IPS-15b (cell line): ENCODE measurements around the gene MRPL38.
A peak's percentile ranks its signal among the peaks of the same experiment; 100 is the strongest.

Source experiments
- H3K27me3 ChIP-seq: one replicate; pipeline ENCODE4 v1.6.1; 2013; ENCODE audit warnings: low read length; ENCODE audit not compliant: control insufficient read depth, insufficient read depth
- H3K36me3 ChIP-seq: one replicate; pipeline ENCODE4 v1.6.1; 2013; ENCODE audit warnings: low read length; ENCODE audit not compliant: control insufficient read depth, insufficient read depth
- H3K4me1 ChIP-seq: one replicate; pipeline ENCODE4 v1.6.1; 2013; ENCODE audit warnings: mild to moderate bottlenecking, low read length; ENCODE audit not compliant: control insufficient read depth, insufficient read depth
- H3K4me3 ChIP-seq: one replicate; pipeline ENCODE4 v1.5.1; 2013; ENCODE audit warnings: low read depth, low read length
- H3K9ac ChIP-seq: one replicate; pipeline ENCODE4 v1.6.1; 2013; ENCODE audit warnings: low read depth, mild to moderate bottlenecking, low read length
- H3K9me3 ChIP-seq: one replicate; pipeline ENCODE4 v1.6.1; 2013; ENCODE audit warnings: mild to moderate bottlenecking, low read length; ENCODE audit not compliant: control insufficient read depth, insufficient read depth

MRPL38 gene

DNA sequence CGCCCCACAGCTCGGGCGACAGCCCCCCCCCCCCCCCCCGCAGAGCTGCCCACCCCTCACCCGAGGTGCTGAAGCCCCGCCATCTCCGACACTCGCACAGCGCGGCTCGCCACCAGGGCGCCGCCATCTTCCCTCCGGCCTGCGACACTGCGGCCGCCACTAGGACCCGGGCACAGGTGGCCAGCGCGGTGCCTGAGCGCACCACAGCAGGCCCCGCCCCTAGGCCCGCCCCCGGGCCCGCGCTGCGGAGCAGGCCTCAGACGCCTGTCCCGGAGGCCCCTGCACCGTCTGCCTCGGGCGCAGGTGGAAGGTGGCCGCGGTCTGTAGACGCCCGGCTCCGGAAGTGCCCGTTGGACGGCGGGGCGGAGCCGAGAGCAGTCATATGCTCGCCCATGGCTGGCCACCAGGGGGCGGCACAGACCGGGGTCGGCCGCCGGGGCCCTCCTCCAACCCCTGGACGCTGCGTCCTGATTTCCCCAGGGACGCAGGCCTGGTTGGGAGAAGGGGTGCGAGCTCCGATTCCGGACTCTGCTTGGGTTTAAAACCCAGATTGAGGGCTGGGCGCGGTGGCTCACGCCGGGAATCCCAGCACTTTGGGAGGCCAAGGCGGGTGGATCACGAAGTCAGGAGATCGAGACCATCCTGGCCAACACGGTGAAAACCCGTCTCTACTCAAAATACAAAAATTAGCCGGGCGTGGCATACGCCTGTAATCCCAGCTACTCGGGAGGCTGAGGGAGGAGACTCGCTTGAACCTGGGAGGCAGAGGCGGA, at the start of gene MRPL38:
Gene MRPL38 (minus strand): TSS at position 136 of the 773 bp plus-strand sequence. CDS start 9 bp downstream, at position 127.
- Histone ChIP-seq H3K9me3 (no peaks in the 10 kb centered on the region), H3K36me3 (peaks cover 24% of the 10 kb centered on the region), H3K9ac (peak within 1 kb of the TSS; percentile 79), H3K4me1 (no peaks in the 10 kb centered on the region), H3K27me3 (no peaks in the 10 kb centered on the region), H3K4me3 (peak within 1 kb of the TSS; percentile 80)

DNA sequence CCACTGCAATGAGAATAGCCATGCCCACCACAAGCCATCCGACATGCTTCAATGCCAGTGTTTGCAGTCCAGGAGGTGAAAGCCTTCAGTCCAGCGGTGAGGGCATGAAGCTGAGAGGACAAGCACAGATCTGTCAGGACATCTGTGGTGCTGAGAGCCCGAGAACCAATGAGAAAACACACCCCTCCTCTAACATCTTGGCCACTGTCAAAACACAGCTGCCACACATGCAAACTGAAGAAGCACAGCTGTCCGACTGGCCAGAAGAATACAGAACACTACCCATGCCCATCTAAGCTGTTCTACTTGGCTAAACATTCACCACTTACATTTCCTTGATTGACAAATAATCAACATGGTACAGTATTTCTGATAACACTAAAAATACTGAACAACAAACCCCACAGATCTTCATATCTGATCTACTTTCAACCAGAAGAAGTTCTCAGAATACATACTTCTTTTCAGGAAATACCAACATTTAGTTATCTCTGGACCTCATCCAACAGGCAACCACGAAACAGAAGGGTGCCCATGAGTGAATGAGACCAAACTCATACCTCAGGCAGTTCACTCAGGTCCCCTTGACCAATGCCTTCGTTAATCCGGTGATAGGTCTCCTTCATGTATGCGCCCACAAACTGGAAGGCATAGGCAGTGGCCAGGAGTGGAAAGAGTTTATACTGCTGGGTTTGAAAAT, 46.3 kb upstream of the MRPL38 start:
- Histone ChIP-seq H3K4me3 (no peak overlapping the region), H3K9ac (no peak overlapping the region), H3K27me3 (no peaks in the 10 kb centered on the region), H3K9me3 (no peaks in the 10 kb centered on the region), H3K36me3 (peaks cover 34% of the 10 kb centered on the region), H3K4me1 (no peaks in the 10 kb centered on the region)

GRCh38 chr17:75950421-75950820, 45.7 kb upstream of the MRPL38 start:
- Histone ChIP-seq H3K9ac (no peak overlapping the region), H3K36me3 (peaks cover 30% of the 10 kb centered on the region), H3K27me3 (no peaks in the 10 kb centered on the region)

GRCh38 chr17:75945211-75945610, 40.5 kb upstream of the MRPL38 start:
- H3K9ac ChIP-seq: no peak overlapping the region
- H3K36me3 ChIP-seq: peaks cover 14% of the 10 kb centered on the region

More at GRCh38 chr17:75950421-75950820, 45.7 kb upstream of the MRPL38 start:
- H3K9me3 ChIP-seq: no peaks in the 10 kb centered on the region
- no peak overlapping the region for H3K4me3 ChIP-seq
- H3K4me1 ChIP-seq: no peaks in the 10 kb centered on the region

DNA sequence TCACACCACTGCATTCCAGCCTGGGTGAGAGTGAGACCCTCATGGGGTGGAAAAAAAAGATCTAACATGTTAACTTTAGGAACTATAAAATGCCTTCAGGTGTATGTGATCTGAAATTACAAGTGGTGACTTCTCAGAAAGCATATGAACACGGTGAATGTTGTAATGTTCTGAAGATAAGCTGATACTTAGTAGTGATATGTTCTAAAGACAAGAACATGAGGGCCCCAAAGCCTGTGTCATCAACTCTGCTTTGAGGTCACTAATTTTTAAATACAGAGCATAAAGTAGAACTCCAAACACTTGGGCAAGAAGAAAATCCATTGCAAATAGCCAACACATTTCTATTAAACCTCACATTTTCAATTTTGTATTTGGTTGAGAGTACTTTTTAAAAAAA, 38.8 kb upstream of the MRPL38 start:
- H3K9ac ChIP-seq: no peak overlapping the region
- H3K4me1 ChIP-seq: no peaks in the 10 kb centered on the region
- no peaks in the 10 kb centered on the region for H3K27me3 ChIP-seq
- H3K4me3 ChIP-seq: no peak overlapping the region
- peaks cover 3% of the 10 kb centered on the region for H3K36me3 ChIP-seq
- H3K9me3 ChIP-seq: no peaks in the 10 kb centered on the region

More at GRCh38 chr17:75945211-75945610, 40.5 kb upstream of the MRPL38 start:
- no peaks in the 10 kb centered on the region for H3K4me1 ChIP-seq
- H3K9me3 ChIP-seq: no peaks in the 10 kb centered on the region
- H3K27me3 ChIP-seq: no peaks in the 10 kb centered on the region
- no peak overlapping the region for H3K4me3 ChIP-seq

GRCh38 chr17:75942473-75942872, 37.8 kb upstream of the MRPL38 start:
- no peaks in the 10 kb centered on the region for H3K27me3 ChIP-seq
- no peaks in the 10 kb centered on the region for H3K9me3 ChIP-seq
- H3K36me3 ChIP-seq: no peaks in the 10 kb centered on the region
- H3K9ac ChIP-seq: no peak overlapping the region
- no peaks in the 10 kb centered on the region for H3K4me1 ChIP-seq
- H3K4me3 ChIP-seq: no peak overlapping the region

DNA sequence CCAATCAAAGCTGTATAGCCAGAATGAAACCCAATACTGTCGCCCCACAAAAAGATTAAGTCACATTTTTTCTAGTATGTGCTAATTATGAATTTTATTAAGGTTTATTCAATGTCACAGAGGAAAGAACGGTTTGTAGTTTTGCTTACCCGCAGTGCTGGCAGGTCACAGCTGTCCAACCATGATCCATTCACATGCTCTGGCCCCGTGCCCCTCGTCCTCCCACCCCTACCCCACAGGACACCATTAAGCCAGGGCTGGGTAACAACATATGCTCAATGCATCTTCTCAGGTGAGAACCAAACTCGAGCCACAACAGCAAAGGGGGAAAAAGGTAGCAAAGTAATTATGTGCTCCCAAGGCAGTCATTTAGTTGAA, 36.7 kb upstream of the MRPL38 start:
- Histone ChIP-seq H3K36me3 (no peaks in the 10 kb centered on the region), H3K9ac (no peak overlapping the region), H3K27me3 (no peaks in the 10 kb centered on the region), H3K4me3 (peak overlapping the region; percentile 6), H3K4me1 (no peaks in the 10 kb centered on the region), H3K9me3 (no peaks in the 10 kb centered on the region)

- no peaks in the 10 kb centered on the region for H3K4me1 ChIP-seq
- H3K36me3 ChIP-seq: no peaks in the 10 kb centered on the region
- H3K9me3 ChIP-seq: no peaks in the 10 kb centered on the region
- H3K9ac ChIP-seq: peak within 1 kb of the TSS; percentile 85
- H3K27me3 ChIP-seq: no peaks in the 10 kb centered on the region
- H3K4me3 ChIP-seq: peak within 1 kb of the TSS; percentile 77
Measured at GRCh38 chr17:75940727-75941441, 36.2 kb upstream of the MRPL38 start, which contains the start of gene FBF1. FBF1 (minus strand) TSS chr17:75941042; CDS start chr17:75938149, 2,893 bp downstream.

DNA sequence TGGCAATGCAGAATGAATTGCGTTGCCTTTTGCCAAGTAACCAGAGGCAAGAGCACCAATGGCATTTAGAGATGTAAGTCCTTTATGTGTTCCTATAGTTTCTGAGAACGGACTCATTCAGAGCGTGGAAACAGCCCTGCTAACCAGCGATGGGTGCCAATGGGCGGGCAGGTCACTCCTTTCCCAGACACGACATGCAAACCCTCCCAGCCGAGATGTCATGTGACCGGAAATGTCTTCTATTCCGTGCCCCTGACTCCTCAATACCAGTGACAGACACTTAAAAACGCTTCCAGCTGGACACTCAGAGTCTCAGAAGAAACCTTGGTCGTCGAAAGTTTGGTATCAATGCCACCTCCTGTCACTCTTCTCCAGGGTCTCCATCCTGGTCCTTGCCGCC, 33.0 kb upstream of the MRPL38 start:
- Histone ChIP-seq H3K36me3 (no peaks in the 10 kb centered on the region), H3K4me1 (no peaks in the 10 kb centered on the region), H3K9ac (no peak overlapping the region), H3K4me3 (no peak overlapping the region), H3K9me3 (no peaks in the 10 kb centered on the region), H3K27me3 (no peaks in the 10 kb centered on the region)

DNA sequence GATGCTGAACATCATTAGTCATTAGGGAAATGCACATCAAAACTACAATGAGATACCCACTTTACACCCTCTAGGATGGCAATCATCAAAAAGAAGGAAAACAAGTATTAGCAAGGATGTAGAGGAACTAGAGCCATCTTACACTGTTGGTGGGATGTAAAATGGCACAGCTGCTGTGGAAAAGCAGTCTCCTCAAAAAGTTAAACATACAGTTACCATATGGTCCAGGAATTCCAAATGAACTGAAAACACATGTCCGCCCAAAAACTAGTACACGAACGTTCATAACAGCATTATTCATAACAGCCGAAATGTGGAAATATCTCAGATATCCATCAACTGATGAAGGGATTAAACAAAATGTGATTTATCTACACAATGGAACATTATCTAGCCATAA, 29.1 kb upstream of the MRPL38 start:
- Histone ChIP-seq H3K36me3 (no peaks in the 10 kb centered on the region), H3K4me3 (no peak overlapping the region), H3K27me3 (no peaks in the 10 kb centered on the region), H3K9ac (no peak overlapping the region), H3K9me3 (no peaks in the 10 kb centered on the region), H3K4me1 (no peaks in the 10 kb centered on the region)

DNA sequence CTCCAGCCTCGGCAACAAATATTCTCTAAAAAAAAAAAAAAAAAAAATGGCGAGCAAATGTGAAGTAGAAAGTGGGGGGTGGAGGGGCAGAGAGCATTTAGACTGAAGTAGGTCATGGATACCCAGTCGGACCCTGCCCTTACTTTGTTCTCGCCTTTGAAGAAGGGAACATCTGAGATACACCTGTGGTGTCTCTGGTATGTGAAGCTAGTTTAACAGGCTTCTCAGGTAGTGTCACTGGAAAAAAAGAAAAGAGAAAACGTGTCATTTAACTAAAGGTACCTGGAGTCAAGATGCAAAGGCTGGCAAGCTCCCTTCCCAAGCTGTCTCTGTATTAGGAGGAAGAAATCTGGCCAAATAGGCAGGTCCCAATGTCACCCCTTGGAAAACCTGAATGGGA, 28.2 kb upstream of the MRPL38 start:
- Histone ChIP-seq H3K4me3 (no peak overlapping the region), H3K9ac (no peak overlapping the region), H3K4me1 (no peaks in the 10 kb centered on the region), H3K36me3 (no peaks in the 10 kb centered on the region), H3K27me3 (no peaks in the 10 kb centered on the region), H3K9me3 (no peaks in the 10 kb centered on the region)
